Tibial nerve (tissue), 4 donors: ENCODE results near the gene SPI1. TPM values are rescaled to one million over a fixed set of nuclear protein-coding genes. Genes with fewer than 3 reads are reported as not detected.

Experiments used
- DNase-seq, 2 donors: peaks; one replicate each; pipeline ENCODE4 v3.0.0-alpha.2; 2019; ENCODE audit warnings: low spot score in 2 of 2
- H3K27ac ChIP-seq, 4 donors: fragments of 200-600 bp; sonication (generic) in 3 of 4; one replicate each; pipeline ENCODE4 v1.5.1; 2017 to 2019; ENCODE audit warnings: mild to moderate bottlenecking in 1 of 4
- H3K27me3 ChIP-seq, 2 donors: fragments of 200-600 bp; sonication (generic) in 1 of 2; one replicate each; pipeline versions ENCODE4 v1.5.1 to v1.6.0; 2017 to 2019
- H3K36me3 ChIP-seq, 3 donors: fragments of 200-600 bp; sonication (generic); one replicate each; pipeline ENCODE4 v1.5.1; 2018 to 2019
- H3K4me1 ChIP-seq, 4 donors: fragments of 200-600 bp; sonication (generic) in 3 of 4; one replicate each; pipeline ENCODE4 v1.5.1; 2017 to 2019
- H3K4me3 ChIP-seq, 4 donors: fragments of 200-600 bp; sonication (generic) in 3 of 4; one replicate each; pipeline ENCODE4 v1.5.1; 2017 to 2019; ENCODE audit warnings: mild to moderate bottlenecking in 1 of 4, moderate library complexity in 1 of 4
- H3K9me3 ChIP-seq, 4 donors: fragments of 200-600 bp; sonication (generic) in 3 of 4; one replicate each; pipeline ENCODE4 v1.5.1; 2017 to 2019
- CTCF ChIP-seq, 5 experiments: fragments of 200-600 bp in 3 of 5; fragments of 450-650 bp in 2 of 5; sonication (generic) in 3 of 5; IDR thresholded peaks; one replicate each; pipeline ENCODE4 v1.5.1; 2016 to 2019; ENCODE audit warnings: antibody characterized with exemption in 5 of 5, mild to moderate bottlenecking in 3 of 5, moderate library complexity in 2 of 5
- EP300 ChIP-seq, 2 donors: sonication (generic); formaldehyde crosslinking; IDR thresholded peaks; one replicate each; pipeline ENCODE4 v1.6.1; 2017; ENCODE audit warnings: antibody characterized with exemption in 2 of 2, mild to moderate bottlenecking in 1 of 2
- POLR2A ChIP-seq, 2 donors: fragments of 450-650 bp; IDR thresholded peaks; one replicate each; pipeline ENCODE4 v1.6.1; 2017; ENCODE audit warnings: antibody characterized with exemption in 2 of 2, mild to moderate bottlenecking in 2 of 2, moderate library complexity in 2 of 2
- WGBS, 2 donors: methylation state at CpG; one replicate each; pipeline ENCODE4 v1.1.5; 2018; 5-methylcytosine and 5-hydroxymethylcytosine counted together
- total RNA-seq, 4 donors: library from RNA; depleted of rRNA; stranded (reverse); fragments of >200 nt; gene quantifications; one replicate each; pipeline ENCODE4 v1.1.0, GENCODE V29; 2016

Gene SPI1
- total RNA-seq, 4 donors from 2014 or later = 18.8 to 73.5 (median 25.2) TPM

GRCh38 chr11:47350315-47350714, 28.0 kb downstream of the SPI1 start:
- Histone ChIP-seq H3K36me3 (no peaks in the 10 kb centered on the region), H3K9me3 (no peaks in the 10 kb centered on the region), H3K27me3 (no peaks in the 10 kb centered on the region), H3K4me1 (peaks cover 0 to 9% (median 0%) of the 10 kb centered on the region in 4 donors), H3K4me3 (no peak overlapping the region), H3K27ac (no peak overlapping the region)
- DNase-seq = no peak
- TF ChIP-seq POLR2A (IDR thresholded peaks at IDR 0.05) (no peak), CTCF (IDR thresholded peaks at IDR 0.05) (no peak), EP300 (IDR thresholded peaks at IDR 0.05) (no peak)
- WGBS, 2 donors = 73 to 81% methylated on average over 5 to 6 of the region's 9 CpGs

- Histone ChIP-seq H3K27me3 (no peaks in the 10 kb centered on the region), H3K4me3 (no peak overlapping the region), H3K9me3 (no peaks in the 10 kb centered on the region), H3K27ac (no peak overlapping the region), H3K36me3 (no peaks in the 10 kb centered on the region), H3K4me1 (peaks cover 0 to 2% (median 0%) of the 10 kb centered on the region in 4 donors)
- no peak for DNase-seq
- TF ChIP-seq CTCF (IDR thresholded peaks at IDR 0.05) = no peak
- no peak for TF ChIP-seq POLR2A (IDR thresholded peaks at IDR 0.05)
- TF ChIP-seq EP300 (IDR thresholded peaks at IDR 0.05) = no peak
- WGBS, 2 donors = 88 to 90% methylated on average over 23 of the region's 23 CpGs
Observed at GRCh38 chr11:47349521-47350095, 28.7 kb downstream of the SPI1 start.

GRCh38 chr11:47348859-47349258, 29.5 kb downstream of the SPI1 start:
- Histone ChIP-seq H3K4me3 (no peak overlapping the region), H3K36me3 (no peaks in the 10 kb centered on the region), H3K27me3 (no peaks in the 10 kb centered on the region), H3K27ac (no peak overlapping the region), H3K4me1 (no peaks in the 10 kb centered on the region), H3K9me3 (no peaks in the 10 kb centered on the region)
- DNase-seq = no peak
- 64 to 66% methylated on average over 8 of the region's 8 CpGs for WGBS, 2 donors
- TF ChIP-seq EP300 (IDR thresholded peaks at IDR 0.05) (no peak), POLR2A (IDR thresholded peaks at IDR 0.05) (no peak), CTCF (IDR thresholded peaks at IDR 0.05) (no peak)

- DNase-seq = no peak
- 79 to 85% methylated on average over 21 to 24 of the region's 24 CpGs for whole genome bisulfite sequencing, 2 donors
- Histone ChIP-seq H3K27ac (no peak overlapping the region), H3K36me3 (no peaks in the 10 kb centered on the region), H3K4me1 (no peaks in the 10 kb centered on the region), H3K27me3 (no peaks in the 10 kb centered on the region), H3K4me3 (no peak overlapping the region), H3K9me3 (no peaks in the 10 kb centered on the region)
- TF ChIP-seq EP300 (IDR thresholded peaks at IDR 0.05) = no peak
- no peak for TF ChIP-seq POLR2A (IDR thresholded peaks at IDR 0.05)
- TF ChIP-seq CTCF (IDR thresholded peaks at IDR 0.05) = no peak
Observed at GRCh38 chr11:47348131-47348802, 30.1 kb downstream of the SPI1 start.

- 62 to 75% methylated on average over 5 of the region's 5 CpGs for WGBS, 2 donors
- H3K27ac ChIP-seq = no peak overlapping the region
- no peak overlapping the region for H3K4me3 ChIP-seq
- no peaks in the 10 kb centered on the region for H3K4me1 ChIP-seq
- no peaks in the 10 kb centered on the region for H3K36me3 ChIP-seq
- no peak for DNase-seq
- TF ChIP-seq POLR2A (IDR thresholded peaks at IDR 0.05) (no peak), EP300 (IDR thresholded peaks at IDR 0.05) (no peak), CTCF (IDR thresholded peaks at IDR 0.05) (no peak)
- no peaks in the 10 kb centered on the region for H3K27me3 ChIP-seq
- H3K9me3 ChIP-seq = no peaks in the 10 kb centered on the region
Observed at GRCh38 chr11:47347137-47347536, 31.2 kb downstream of the SPI1 start.
